Measurements from ENCODE around the gene MANF.

Gene MANF

DNA sequence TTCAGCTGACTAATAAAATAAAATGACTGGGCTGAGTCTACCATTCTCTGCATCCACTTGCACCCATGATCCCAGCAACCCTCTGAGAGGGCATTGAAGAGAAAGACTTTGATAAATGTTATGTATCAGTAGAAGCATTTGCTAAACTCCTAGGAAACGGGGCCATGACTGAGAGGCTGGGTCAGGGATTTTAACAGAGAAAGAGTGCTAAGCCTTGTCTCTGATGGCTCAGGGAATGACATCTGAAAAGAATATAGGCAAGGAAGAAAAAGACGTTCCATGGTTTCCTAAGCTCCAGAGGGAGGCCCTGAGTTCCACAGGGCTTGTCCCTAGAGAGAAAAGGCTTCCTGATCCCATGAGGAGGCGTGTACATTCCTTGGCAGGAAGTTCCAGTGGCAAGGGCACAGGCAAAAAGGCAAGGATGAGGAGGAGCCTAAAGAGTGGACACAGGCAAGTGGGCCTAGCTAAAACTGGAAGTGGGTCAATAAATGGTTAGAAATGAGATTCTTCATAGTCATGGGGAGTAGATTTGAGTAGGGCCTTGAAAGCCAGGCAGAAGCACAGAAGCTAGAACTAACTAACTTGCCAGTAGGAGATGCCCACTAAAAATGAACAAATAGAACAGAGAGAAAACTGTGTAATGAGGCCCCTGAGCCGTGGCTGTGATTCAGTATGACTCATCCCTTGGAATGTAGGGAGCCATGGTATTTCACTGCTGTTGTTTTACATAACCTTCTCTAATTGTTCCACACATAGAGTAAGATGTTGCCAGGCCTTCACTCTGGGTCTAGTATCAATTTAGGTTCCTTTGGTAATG is 44.9 kb upstream of the MANF start:
- H3K36me3 ChIP-seq (ENCODE audit: insufficient read depth): no peaks in the 10 kb centered on the region
- no peaks in the 10 kb centered on the region for H4K20me1 ChIP-seq (ENCODE audit: insufficient read depth)
- H3K4me1 ChIP-seq (ENCODE audit: low read depth, poor library complexity, severe bottlenecking): no peaks in the 10 kb centered on the region
- H3K4me3 ChIP-seq (IDR thresholded peaks at IDR 0.05; ENCODE audit: insufficient read depth, low read depth, low read length): no peak overlapping the region
- H3K9ac ChIP-seq: no peak overlapping the region
- TF ChIP-seq, protein P1, sequence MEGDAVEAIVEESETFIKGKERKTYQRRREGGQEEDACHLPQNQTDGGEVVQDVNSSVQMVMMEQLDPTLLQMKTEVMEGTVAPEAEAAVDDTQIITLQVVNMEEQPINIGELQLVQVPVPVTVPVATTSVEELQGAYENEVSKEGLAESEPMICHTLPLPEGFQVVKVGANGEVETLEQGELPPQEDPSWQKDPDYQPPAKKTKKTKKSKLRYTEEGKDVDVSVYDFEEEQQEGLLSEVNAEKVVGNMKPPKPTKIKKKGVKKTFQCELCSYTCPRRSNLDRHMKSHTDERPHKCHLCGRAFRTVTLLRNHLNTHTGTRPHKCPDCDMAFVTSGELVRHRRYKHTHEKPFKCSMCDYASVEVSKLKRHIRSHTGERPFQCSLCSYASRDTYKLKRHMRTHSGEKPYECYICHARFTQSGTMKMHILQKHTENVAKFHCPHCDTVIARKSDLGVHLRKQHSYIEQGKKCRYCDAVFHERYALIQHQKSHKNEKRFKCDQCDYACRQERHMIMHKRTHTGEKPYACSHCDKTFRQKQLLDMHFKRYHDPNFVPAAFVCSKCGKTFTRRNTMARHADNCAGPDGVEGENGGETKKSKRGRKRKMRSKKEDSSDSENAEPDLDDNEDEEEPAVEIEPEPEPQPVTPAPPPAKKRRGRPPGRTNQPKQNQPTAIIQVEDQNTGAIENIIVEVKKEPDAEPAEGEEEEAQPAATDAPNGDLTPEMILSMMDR (conservative IDR thresholded peaks at IDR 0.05; ENCODE audit: low read depth, low read length): no peak
- no peak overlapping the region for H3K27ac ChIP-seq
- H3K79me2 ChIP-seq (ENCODE audit: insufficient read depth, low read depth): no peaks in the 10 kb centered on the region
- H3K27me3 ChIP-seq (ENCODE audit: insufficient read depth, low read depth): no peaks in the 10 kb centered on the region
- no peak overlapping the region for H2AFZ ChIP-seq (ENCODE audit: low read depth)
- no peak overlapping the region for H3K4me2 ChIP-seq

DNA sequence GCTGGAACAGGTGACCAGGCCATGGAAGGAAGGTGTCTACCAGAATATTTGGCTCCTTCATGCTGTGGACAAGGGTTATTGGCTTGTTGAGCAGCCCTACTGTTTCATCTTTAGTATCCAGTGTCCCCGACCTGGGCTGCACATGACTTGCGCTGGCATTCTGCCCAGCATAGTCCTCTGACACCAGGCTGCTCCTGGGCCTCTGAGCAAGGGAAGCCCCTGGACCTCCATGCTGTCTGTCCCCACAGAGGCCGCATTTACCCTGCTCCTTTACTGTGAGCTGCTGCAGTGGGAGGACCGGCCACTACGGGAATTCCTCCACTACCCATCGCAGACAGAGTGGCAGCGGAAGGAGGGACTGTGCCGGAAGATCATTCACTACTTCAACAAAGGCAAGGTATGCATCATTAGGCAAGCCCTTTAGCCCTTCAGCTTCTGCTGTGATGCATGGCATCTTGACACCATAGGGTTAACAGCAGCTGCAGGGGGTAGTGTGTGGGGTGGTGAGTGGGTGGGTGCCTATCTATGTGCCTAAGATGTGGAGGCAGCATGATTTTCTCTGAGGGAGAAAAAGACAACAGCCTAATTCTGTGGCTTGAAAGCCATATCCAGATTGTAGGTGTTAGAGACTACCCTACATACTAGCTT is 44.0 kb upstream of the MANF start:
- Histone ChIP-seq H3K4me1 (ENCODE audit: low read depth, poor library complexity, severe bottlenecking) (no peaks in the 10 kb centered on the region), H3K27ac (no peak overlapping the region), H3K4me3 (IDR thresholded peaks at IDR 0.05; ENCODE audit: insufficient read depth, low read depth, low read length) (no peak overlapping the region), H3K36me3 (ENCODE audit: insufficient read depth) (no peaks in the 10 kb centered on the region), H4K20me1 (ENCODE audit: insufficient read depth) (no peaks in the 10 kb centered on the region), H3K4me2 (no peak overlapping the region), H3K79me2 (ENCODE audit: insufficient read depth, low read depth) (no peaks in the 10 kb centered on the region), H3K27me3 (ENCODE audit: insufficient read depth, low read depth) (no peaks in the 10 kb centered on the region), H2AFZ (ENCODE audit: low read depth) (no peak overlapping the region), H3K9ac (no peak overlapping the region)
- TF ChIP-seq, protein P1 (conservative IDR thresholded peaks at IDR 0.05; ENCODE audit: low read depth, low read length): no peak

DNA sequence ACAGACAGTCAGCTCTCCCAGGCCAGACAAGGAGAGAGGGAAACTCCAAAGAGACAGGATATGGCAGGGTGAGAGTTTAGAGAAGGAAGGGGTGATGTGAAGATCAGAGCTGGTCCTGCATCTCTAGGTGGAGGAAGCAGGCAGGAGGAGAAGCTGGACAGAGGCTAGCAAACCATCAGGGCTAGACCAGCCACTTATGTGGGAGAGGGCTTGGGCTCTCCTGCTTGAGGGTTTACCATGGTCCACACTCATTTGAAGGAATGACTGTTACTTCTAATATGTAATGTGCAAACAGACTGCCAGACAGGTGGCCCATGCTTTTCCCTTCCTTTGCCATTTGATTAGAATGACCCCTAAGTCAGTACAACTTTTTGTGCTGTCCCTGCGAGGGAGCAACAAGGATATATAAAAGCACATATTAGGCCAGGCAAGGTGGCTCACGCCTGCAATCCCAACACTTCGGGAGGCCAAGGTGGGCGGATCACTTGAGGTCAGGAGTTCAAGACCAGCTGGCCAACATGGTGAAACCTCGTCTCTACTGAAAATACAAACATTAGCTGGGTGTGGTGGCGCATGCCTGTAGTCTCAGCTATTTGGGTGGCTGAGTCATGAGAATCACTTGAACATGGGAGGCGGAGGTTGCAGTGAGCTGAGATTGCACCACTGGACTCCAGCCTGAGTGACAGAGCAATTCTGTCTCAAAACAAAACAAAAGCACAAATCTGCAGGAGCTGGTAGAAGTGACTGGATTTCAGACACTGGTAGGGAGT is 41.0 kb upstream of the MANF start:
- no peak overlapping the region for H3K4me2 ChIP-seq
- no peaks in the 10 kb centered on the region for H3K79me2 ChIP-seq (ENCODE audit: insufficient read depth, low read depth)
- no peak overlapping the region for H3K4me3 ChIP-seq (IDR thresholded peaks at IDR 0.05; ENCODE audit: insufficient read depth, low read depth, low read length)
- no peaks in the 10 kb centered on the region for H4K20me1 ChIP-seq (ENCODE audit: insufficient read depth)
- TF ChIP-seq, protein P1 (conservative IDR thresholded peaks at IDR 0.05; ENCODE audit: low read depth, low read length): no peak
- H3K9ac ChIP-seq: no peak overlapping the region
- H3K27ac ChIP-seq: no peak overlapping the region
- H2AFZ ChIP-seq (ENCODE audit: low read depth): no peak overlapping the region
- H3K27me3 ChIP-seq (ENCODE audit: insufficient read depth, low read depth): no peaks in the 10 kb centered on the region
- H3K36me3 ChIP-seq (ENCODE audit: insufficient read depth): no peaks in the 10 kb centered on the region
- H3K4me1 ChIP-seq (ENCODE audit: low read depth, poor library complexity, severe bottlenecking): no peaks in the 10 kb centered on the region

DNA sequence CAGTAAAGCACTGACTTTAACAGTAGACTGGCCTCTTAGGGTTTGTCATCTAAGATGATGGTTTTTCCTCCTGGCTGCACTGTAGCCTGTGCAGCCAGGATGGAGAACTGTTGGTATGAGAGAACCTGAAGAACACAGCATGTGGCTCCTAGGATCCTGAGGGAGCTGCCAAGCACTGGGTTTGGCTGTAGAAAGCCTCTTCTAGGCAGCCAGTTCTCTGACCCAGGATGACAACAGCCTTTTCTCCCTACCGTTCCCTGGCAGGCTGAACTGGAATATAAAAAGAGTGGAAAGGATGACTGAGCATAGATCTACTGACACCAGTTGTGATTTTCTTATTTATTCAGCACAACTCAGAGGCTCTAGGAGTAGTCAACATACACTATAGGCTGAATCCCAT is 34.3 kb upstream of the MANF start:
- TF ChIP-seq, protein P1 (conservative IDR thresholded peaks at IDR 0.05; ENCODE audit: low read depth, low read length): no peak
- Histone ChIP-seq H2AFZ (ENCODE audit: low read depth) (no peak overlapping the region), H3K79me2 (ENCODE audit: insufficient read depth, low read depth) (no peaks in the 10 kb centered on the region), H3K36me3 (ENCODE audit: insufficient read depth) (no peaks in the 10 kb centered on the region), H3K9ac (no peak overlapping the region), H3K27me3 (ENCODE audit: insufficient read depth, low read depth) (no peaks in the 10 kb centered on the region), H3K4me3 (IDR thresholded peaks at IDR 0.05; ENCODE audit: insufficient read depth, low read depth, low read length) (no peak overlapping the region), H3K4me1 (ENCODE audit: low read depth, poor library complexity, severe bottlenecking) (no peaks in the 10 kb centered on the region), H3K4me2 (no peak overlapping the region), H4K20me1 (ENCODE audit: insufficient read depth) (no peaks in the 10 kb centered on the region), H3K27ac (no peak overlapping the region)
